Stimulated activated CD4-positive, alpha-beta T cell treated with anti-CD3 and anti-CD28 coated beads, Interleukin-1b, Interleukin-23, amount 100 ng/mL, for 24 hours (primary cell): ENCODE results near the gene TMEM131.
"Not testable (repeated sequence)": the region's sequence is repeated elsewhere in the genome, so short reads cannot be mapped to it uniquely, and the experiment has no call there.

ENCODE experiments used
- DNase-seq, 4 experiments: peaks; one replicate each; pipeline ENCODE4 v3.0.0-alpha.2; 2020; ENCODE audit warnings: low read depth in 4 of 4, low spot score in 1 of 4

Gene TMEM131

GRCh38 chr2:97869722-97870346, 125.9 kb downstream of the TMEM131 start:
- no peak for DNase-seq

GRCh38 chr2:97868986-97869721, 126.6 kb downstream of the TMEM131 start:
- no peak for DNase-seq

GRCh38 chr2:97863829-97864228, 131.9 kb downstream of the TMEM131 start:
- DNase-seq = no peak

GRCh38 chr2:97861177-97861576, 134.6 kb downstream of the TMEM131 start:
- DNase-seq = no peak

GRCh38 chr2:97858442-97858841, 137.3 kb downstream of the TMEM131 start:
- no peak for DNase-seq

GRCh38 chr2:97857553-97857952, 138.2 kb downstream of the TMEM131 start:
- no peak for DNase-seq

GRCh38 chr2:97853057-97853456, 142.7 kb downstream of the TMEM131 start:
- not testable (repeated sequence) for DNase-seq

GRCh38 chr2:97851172-97851571, 144.6 kb downstream of the TMEM131 start:
- DNase-seq = no peak

GRCh38 chr2:97849881-97850528, 145.7 kb downstream of the TMEM131 start:
- DNase-seq = no peak

- no peak for DNase-seq
These were observed 147.4 kb downstream of the TMEM131 start for GRCh38 chr2:97848306-97848705.

- not testable (repeated sequence) for DNase-seq
These were observed 149.0 kb downstream of the TMEM131 start for GRCh38 chr2:97846716-97847115.

- no peak for DNase-seq
These were observed 149.9 kb downstream of the TMEM131 start for GRCh38 chr2:97845818-97846217.

- no peak for DNase-seq
These were observed 150.6 kb downstream of the TMEM131 start for GRCh38 chr2:97845133-97845532.

GRCh38 chr2:97844311-97844859, 151.4 kb downstream of the TMEM131 start:
- no peak for DNase-seq

- no peak for DNase-seq
These were observed 155.6 kb downstream of the TMEM131 start for GRCh38 chr2:97840198-97840597.

- DNase-seq = no peak
These were observed 161.1 kb downstream of the TMEM131 start for GRCh38 chr2:97834610-97835009.

- DNase-seq = no peak
These were observed 164.6 kb downstream of the TMEM131 start for GRCh38 chr2:97831121-97831520.

GRCh38 chr2:97829255-97829654, 166.5 kb downstream of the TMEM131 start:
- DNase-seq = not testable (repeated sequence)

- not testable (repeated sequence) for DNase-seq
These were observed 168.7 kb downstream of the TMEM131 start for GRCh38 chr2:97827013-97827412.

- not testable (repeated sequence) for DNase-seq
These were observed 169.4 kb downstream of the TMEM131 start for GRCh38 chr2:97826266-97826847.

- DNase-seq = not testable (repeated sequence)
These were observed 171.7 kb downstream of the TMEM131 start for GRCh38 chr2:97824011-97824410.
